ENCODE data around the gene IL17RE.
"Not testable (repeated sequence)": the region's sequence is repeated elsewhere in the genome, so short reads cannot be mapped to it uniquely, and the experiment has no call there.

The IL17RE gene

GRCh38 chr3:9879830-9880549 is 22.7 kb upstream of the IL17RE start, which contains the start of gene CIDEC:
Gene CIDEC, minus strand, starts transcription at chr3:9880253. Its CDS starts 1,767 bp downstream, at chr3:9878486.
- in situ Hi-C loops (cut with MboI; ENCODE audit: low sequenced_read_pairs): no loop called here

DNA sequence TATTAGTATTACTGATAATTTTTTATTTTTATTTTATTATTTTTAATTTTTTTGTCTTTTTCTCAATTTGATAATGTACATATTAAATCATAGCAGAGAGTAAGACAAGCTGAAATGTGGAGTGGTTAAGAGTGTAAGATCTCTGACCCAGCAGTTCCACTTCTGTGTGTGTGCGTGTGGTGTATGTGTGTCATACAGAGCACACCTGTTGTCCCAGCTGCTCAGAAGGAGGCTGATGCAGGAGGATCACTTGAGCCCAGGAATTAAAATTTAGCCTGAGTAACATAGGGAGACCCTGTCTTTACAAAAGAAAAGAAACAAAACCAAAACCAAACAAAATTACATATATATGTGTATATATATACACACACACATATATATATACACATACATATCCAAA is 21.2 kb upstream of the IL17RE start:
- in situ Hi-C loops (cut with MboI; ENCODE audit: low sequenced_read_pairs): no loop called here

DNA sequence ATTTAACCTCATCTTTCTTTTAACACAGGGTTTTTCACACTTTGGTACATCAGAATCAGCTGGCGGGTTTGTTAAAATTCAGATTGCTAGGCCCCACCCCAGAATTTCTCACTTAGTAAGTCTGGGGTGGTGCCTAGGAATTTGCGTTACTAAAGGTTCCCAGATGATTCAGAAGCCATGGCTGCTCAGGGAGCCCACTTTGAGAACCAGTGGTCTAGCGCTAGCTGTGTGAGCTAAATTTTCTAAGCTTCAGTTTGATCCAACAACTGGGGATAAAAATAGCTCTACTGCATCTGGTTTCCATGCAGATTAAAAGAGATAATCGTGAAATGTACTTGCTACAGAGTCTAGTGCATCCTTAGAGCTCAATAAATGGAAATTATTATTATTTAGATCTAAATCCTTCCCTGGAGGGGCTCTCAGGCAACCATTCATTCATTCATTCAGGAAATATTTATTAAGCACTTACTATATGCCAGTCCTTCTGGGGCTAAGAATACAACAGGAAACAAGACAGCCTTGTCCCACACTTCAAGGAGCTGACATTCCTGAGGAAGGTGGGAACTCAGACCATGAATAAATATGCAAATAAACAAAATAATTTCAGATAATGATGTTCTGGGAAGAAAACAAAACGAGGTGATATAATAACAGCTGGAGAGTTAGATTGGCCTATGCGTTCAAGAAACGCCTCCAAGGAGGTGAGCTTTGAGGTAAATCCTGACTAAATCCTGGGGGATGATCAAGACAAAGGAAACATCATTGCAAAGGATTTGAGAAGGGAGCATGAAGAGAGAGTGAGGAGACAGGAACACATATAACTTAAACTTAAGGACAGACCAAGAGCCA is 18.7 kb upstream of the IL17RE start:
- in situ Hi-C loops (cut with MboI; ENCODE audit: low sequenced_read_pairs): no loop called here

GRCh38 chr3:9884555-9885165 is 18.0 kb upstream of the IL17RE start:
- in situ Hi-C loops (cut with MboI; ENCODE audit: low sequenced_read_pairs): no loop called here

DNA sequence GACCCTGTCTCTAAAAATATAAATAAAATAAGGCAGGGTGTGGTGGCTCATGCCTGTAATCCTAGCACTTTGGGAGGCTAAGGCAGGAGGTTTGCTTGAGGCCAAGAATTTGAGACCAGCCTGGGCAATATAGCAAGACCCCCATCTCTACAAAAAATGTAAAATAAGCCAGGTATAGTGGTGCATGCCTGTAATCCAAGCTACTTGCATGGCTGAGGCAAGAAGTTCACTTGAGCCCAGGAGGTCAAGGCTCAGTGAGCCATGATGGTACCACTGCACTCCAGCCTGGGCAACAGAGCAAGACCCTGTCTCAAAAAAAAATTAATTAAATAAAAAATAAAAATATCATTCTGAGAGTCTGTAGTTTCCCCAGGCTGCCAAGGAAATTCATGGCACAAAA is 16.3 kb upstream of the IL17RE start:
- in situ Hi-C loops (cut with MboI; ENCODE audit: low sequenced_read_pairs): no loop called here

DNA sequence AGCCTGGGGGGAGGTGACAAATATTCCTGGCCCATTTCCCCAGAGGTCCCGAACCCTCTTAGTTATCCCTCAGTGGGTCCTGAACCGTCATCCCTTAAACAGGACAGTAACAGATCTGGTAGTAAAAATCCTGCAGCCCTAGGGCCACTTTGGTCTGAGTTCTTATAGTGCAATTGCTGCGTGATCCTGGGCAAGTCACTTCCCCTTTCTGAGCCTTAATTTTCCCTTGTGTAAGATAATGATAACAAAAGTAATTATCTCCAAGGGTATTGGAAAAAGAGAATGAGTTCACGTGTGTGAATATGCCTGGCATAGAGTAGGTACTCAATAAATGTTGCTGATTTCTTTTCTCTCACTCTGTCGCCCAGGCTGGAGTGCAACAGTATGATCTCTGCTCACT is 15.2 kb upstream of the IL17RE start:
- in situ Hi-C loops (cut with MboI; ENCODE audit: low sequenced_read_pairs): no loop called here

DNA sequence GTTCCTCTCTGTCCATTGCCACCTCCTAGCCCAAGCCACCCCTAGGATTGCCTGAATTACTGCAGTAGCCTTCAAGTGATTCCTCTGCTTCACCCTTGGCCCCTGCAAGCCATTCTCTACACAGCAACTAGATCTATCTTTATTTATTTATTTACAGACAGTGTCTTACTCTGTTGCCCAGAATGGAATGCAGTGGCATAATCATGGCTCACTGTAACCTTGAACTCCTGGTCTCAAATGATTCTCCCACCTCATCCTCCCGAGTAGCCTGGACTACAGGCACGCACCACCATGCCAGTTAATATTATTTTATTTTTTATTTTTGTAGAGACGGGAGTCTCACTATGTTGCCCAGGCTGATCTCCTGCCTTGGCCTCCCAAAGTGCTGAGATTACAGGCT is 14.1 kb upstream of the IL17RE start:
- in situ Hi-C loops (cut with MboI; ENCODE audit: low sequenced_read_pairs): no loop called here

GRCh38 chr3:9889405-9889804 is 13.2 kb upstream of the IL17RE start:
- in situ Hi-C loops (cut with MboI; ENCODE audit: low sequenced_read_pairs): no loop called here

- in situ Hi-C loops (cut with MboI; ENCODE audit: low sequenced_read_pairs): no loop called here
Measured at GRCh38 chr3:9890249-9891071, 12.2 kb upstream of the IL17RE start, which contains the start of gene JAGN1. Gene JAGN1, plus strand, starts transcription at chr3:9890610. Its CDS starts 113 bp downstream, at chr3:9890723.

GRCh38 chr3:9891072-9891622 is 11.5 kb upstream of the IL17RE start:
- in situ Hi-C loops (cut with MboI; ENCODE audit: low sequenced_read_pairs): no loop called here

DNA sequence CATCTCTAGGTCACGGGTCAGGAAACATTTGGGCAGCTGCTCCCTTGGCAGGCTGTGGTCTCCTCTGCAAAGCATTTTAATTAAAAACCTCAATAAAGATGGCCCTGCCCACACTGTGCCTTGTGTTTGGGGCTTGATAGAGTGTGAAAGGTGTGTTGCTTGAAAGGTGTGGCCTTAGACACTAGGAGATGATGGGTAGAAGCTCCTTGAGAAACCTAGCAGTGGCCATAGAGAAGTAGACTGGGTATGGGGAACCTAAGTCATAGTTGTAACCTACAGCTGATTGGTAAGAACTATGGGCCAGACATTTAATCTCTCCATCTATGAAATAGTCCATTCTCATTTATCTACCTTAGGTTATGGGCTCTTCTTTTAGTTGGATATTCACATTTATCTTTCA is 8.9 kb upstream of the IL17RE start:
- in situ Hi-C loops (cut with MboI; ENCODE audit: low sequenced_read_pairs): no loop called here

GRCh38 chr3:9895715-9896114 is 6.9 kb upstream of the IL17RE start:
- in situ Hi-C loops (cut with MboI; ENCODE audit: low sequenced_read_pairs): not testable (repeated sequence)

DNA sequence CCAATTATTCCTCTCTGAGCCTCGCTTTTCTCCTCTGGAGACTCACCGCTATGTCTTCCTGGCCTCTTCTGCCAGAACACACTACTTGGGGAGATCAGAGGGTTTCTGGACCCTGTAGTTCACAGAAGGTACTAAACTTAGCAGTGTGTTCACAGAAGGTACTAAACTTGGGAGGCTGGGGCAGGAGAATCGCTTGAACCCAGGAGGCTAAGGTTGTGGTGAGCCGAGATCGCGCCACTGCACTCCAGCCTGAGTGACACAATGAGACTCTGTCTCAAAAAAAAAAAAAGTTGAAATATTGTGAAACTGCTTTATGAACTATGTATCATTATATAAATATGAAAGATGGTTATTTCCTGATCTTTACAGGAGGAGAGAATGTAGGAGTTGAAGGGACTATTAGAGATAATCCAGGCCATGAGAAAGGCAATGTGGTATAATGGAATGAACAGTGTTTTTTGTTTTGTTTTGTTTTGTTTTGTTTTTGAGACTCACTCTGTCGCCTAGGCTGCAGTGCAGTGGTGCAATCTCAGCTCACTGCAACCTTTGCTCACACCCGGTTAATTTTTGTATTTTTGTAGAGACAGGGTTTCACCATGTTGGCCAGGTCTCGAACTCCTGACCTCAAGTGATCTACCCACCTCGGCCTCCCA is 5.8 kb upstream of the IL17RE start:
- in situ Hi-C loops (cut with MboI; ENCODE audit: low sequenced_read_pairs): not testable (repeated sequence)

- in situ Hi-C loops (cut with MboI; ENCODE audit: low sequenced_read_pairs): no loop called here
Measured at GRCh38 chr3:9897408-9898372, 5.0 kb upstream of the IL17RE start.

DNA sequence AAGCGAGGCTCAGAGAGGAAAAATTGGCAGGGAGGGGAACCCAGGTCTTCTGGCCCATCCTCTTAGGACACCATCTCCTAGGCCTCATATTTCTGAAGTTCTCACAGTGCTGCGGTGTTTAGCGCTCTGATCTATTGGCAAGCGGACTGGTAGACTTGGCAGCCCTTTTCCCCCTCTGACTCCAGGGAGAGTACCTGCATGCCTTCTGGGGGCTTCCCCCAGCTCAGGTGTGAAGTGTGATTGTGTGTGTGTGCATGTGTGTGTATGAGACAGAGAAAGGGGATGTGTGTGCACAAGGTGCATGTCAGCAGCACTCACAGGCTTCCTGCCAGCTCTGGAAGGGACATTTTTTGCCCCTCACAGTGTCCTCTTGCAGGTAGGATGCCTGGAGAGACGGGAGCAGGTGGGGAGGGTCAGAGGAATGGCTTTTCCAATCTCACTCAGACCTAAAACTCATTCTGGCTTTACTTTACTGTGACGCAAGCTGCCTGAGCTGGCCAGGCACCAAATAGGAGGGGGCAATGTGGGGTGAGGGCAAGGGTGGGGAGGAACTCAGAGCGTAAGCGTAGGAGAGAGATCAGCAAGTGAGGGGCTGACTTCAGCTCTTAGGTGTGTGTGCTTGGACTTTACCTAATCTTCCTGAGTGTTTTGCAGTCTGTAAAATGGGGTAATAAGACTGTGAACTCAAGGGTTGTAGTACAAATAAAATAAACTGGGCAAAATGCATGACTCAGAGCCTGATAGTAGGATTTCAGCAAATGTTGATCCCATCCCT is 4.0 kb upstream of the IL17RE start:
- in situ Hi-C loops (cut with MboI; ENCODE audit: low sequenced_read_pairs): no loop called here

DNA sequence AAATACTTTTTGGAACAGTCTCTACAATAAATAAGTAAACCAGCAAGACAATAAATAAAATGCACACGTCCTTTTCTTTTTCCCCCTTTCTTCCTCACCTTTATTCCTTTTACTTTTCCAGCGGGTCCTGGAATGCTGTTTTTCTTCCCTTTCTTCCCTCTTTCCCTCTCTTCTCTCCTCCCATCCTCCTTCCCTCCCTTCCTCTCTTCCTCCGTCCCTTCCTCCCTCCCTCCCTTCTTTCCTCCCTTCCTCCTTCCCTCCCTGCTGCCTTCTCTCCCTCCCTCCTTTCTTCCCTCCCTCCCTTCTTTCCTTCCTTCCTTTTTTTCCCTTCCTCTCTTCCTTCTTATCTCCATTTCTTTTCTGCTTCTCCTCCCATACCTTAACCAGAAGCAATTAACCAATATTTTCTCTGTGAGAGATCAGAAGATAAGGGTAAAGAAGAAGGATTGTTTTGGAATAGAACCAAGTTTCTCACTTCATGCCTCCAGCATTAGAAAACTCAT is 3.3 kb upstream of the IL17RE start:
- in situ Hi-C loops (cut with MboI; ENCODE audit: low sequenced_read_pairs): no loop called here

DNA sequence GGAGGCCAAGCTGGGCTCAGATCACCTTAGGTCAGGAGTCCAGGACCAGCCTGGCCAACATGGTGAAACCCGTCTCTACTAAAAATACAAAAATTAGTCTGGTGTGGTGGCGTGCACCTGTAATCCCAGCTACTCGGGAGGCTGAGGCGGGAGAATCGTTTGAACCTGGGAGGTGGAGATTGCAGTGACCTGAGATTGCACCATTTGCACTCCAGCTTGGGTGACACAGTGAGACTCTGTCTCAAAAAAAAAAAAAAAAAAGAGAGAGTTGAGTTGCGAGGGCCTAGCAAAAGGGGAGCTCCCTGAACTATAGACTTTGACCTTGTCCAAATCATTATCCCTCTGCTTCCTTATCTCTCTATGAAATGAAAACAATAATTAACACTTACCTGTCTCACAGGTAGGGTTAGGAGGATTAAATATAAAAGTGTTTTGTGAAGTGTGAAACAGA is 1.7 kb upstream of the IL17RE start:
- in situ Hi-C loops (cut with MboI; ENCODE audit: low sequenced_read_pairs): not testable (repeated sequence)

DNA sequence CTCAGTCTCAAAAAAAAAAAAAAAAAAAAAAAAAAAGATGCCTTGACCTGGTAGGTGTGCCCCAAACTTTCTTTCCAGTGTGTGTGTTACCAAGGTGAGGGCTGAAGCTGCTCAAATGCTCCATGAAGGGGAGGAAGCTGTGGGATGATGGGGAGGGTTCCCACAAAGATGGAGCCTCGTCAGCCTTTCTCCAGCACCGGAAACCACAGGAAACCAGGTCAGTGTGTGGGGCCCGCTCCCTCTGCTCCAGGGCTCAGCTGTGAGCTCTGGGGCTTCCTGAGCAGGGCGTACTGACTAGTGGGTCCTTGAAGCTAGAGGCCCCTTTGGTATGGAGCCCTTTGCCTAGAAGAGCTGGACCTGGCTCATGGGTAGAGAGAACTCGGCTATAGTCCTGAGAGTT is 681 bp upstream of the IL17RE start:
- in situ Hi-C loops (cut with MboI; ENCODE audit: low sequenced_read_pairs): no loop called here
